ENCODE measurements around the gene CLSTN2.

CLSTN2 gene

GRCh38 chr3:140499114-140499757 is 564.3 kb downstream of the CLSTN2 start:
- H3K27me3 ChIP-seq (ENCODE audit: insufficient read depth, low read depth, severe bottlenecking): no peaks in the 10 kb centered on the region
- peak; percentile 40; the same call in 1 of the 2 replicates for TF ChIP-seq CTCF (IDR thresholded peaks at IDR 0.05; ENCODE audit: low read depth, low read length)
- H3K4me3 ChIP-seq (ENCODE audit: low read depth, low read length): no peak overlapping the region
- H3K9me3 ChIP-seq (ENCODE audit: severe bottlenecking): no peaks in the 10 kb centered on the region
- no peaks in the 10 kb centered on the region for H3K36me3 ChIP-seq
- no peak overlapping the region for H3K27ac ChIP-seq
- DNase-seq: peak; percentile 15

GRCh38 chr3:140500473-140500872 is 565.5 kb downstream of the CLSTN2 start:
- no peak for DNase-seq
- no peak overlapping the region for H3K27ac ChIP-seq

DNA sequence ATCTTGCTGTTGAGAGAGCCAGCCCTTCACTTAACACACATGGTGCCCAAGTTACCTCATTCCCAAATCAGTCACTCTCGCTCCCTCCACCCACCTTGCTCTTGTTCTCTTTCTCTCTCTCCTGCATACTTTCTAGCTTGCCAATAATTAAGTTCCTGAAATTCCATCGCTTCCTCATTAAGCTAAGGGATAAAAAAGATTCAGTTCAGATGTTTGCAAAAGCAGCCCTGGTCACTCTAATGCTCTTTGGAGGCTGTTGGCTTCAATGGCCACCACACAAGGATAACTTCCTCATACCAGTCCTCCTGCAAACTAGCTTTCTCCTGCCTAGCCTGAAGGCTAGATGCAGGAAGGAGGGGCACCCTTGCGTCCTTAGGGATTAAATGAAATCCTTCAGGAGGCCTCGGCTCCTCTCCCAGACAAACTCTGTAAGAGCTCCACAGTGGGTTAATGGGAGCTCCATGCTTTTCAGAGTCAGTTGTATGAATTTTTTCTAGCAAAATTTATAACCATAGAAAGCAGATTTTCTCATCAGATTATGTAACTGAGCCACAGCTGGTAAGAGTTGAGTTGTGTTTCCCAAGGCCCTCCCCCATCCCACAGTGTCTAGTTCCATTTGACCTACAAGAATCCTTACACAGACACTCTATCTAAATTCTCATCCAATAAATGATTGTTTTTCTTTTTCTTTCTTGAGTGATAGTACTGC is 566.2 kb downstream of the CLSTN2 start:
- DNase-seq: no peak
- TF ChIP-seq CTCF (IDR thresholded peaks at IDR 0.05; ENCODE audit: low read depth, low read length): no peak
- H3K9me3 ChIP-seq (ENCODE audit: severe bottlenecking): no peaks in the 10 kb centered on the region
- H3K4me3 ChIP-seq (ENCODE audit: low read depth, low read length): no peak overlapping the region
- no peaks in the 10 kb centered on the region for H3K27me3 ChIP-seq (ENCODE audit: insufficient read depth, low read depth, severe bottlenecking)
- no peak overlapping the region for H3K27ac ChIP-seq
- no peaks in the 10 kb centered on the region for H3K36me3 ChIP-seq

More at GRCh38 chr3:140500473-140500872, 565.5 kb downstream of the CLSTN2 start:
- Histone ChIP-seq H3K27me3 (ENCODE audit: insufficient read depth, low read depth, severe bottlenecking) (no peaks in the 10 kb centered on the region), H3K4me3 (ENCODE audit: low read depth, low read length) (no peak overlapping the region), H3K36me3 (no peaks in the 10 kb centered on the region), H3K9me3 (ENCODE audit: severe bottlenecking) (no peaks in the 10 kb centered on the region)
- TF ChIP-seq CTCF (IDR thresholded peaks at IDR 0.05; ENCODE audit: low read depth, low read length): no peak

DNA sequence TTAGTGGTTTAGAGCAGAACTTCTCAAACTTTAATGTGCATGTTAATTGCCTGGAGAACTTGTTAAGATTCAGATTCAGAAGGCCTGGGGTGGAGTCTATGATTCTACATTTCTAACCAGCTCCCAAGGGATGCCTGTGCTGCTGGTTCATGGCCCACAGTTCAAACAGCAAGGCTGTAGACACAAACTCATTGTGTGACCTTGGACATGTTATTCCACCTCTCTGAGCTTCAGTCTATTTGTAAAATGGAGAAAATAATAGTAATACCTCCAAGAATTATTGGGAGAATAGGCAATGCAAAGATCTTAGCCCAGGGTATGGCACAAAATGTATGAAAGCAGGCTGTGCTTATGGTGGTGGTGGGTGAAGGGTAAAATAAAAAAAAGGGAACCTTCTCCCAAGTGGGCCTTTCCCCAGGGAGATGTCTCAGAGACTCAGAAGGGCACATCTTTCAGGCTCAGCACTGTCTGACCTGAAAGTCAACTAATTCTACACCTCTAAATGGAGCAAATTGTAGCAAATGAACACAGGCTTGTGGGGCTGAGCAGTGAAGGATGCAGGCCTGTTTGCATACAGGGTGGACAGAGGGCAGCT is 566.9 kb downstream of the CLSTN2 start:
- no peak for DNase-seq
- no peaks in the 10 kb centered on the region for H3K9me3 ChIP-seq (ENCODE audit: severe bottlenecking)
- H3K36me3 ChIP-seq: no peaks in the 10 kb centered on the region
- H3K27ac ChIP-seq: no peak overlapping the region
- TF ChIP-seq CTCF (IDR thresholded peaks at IDR 0.05; ENCODE audit: low read depth, low read length): no peak
- no peak overlapping the region for H3K4me3 ChIP-seq (ENCODE audit: low read depth, low read length)
- H3K27me3 ChIP-seq (ENCODE audit: insufficient read depth, low read depth, severe bottlenecking): no peaks in the 10 kb centered on the region

DNA sequence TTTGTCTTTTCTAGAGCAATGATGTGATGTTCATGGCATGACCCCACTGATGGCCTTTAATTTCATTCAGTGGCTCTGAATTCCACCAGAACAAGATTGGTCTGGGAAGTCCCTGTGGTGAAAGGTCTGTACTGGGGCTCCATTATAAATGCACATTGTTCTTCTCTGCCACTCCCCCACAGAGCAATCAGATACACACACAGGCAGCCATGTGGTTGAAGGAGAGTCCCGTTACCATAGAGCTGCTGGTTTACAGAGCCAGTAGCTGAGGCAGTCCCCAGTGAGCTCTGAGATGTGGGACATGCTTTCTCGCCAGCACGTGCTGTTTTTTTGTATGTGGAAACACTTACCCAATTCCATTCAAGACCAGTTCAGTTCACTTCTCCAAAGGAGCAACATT is 570.2 kb downstream of the CLSTN2 start:
- no peaks in the 10 kb centered on the region for H3K9me3 ChIP-seq (ENCODE audit: severe bottlenecking)
- H3K27me3 ChIP-seq (ENCODE audit: insufficient read depth, low read depth, severe bottlenecking): no peaks in the 10 kb centered on the region
- H3K36me3 ChIP-seq: no peaks in the 10 kb centered on the region
- H3K27ac ChIP-seq: no peak overlapping the region
- TF ChIP-seq CTCF (IDR thresholded peaks at IDR 0.05; ENCODE audit: low read depth, low read length): no peak
- no peak for DNase-seq
- no peak overlapping the region for H3K4me3 ChIP-seq (ENCODE audit: low read depth, low read length)

Measured in WERI-Rb-1 (cell line).